GM10248 (cell line): ENCODE results near the gene CD226.
"Not testable (repeated sequence)": the region's sequence is repeated elsewhere in the genome, so short reads cannot be mapped to it uniquely, and the experiment has no call there.

Source experiments
- CTCF ChIA-PET: fragments of 300-600 bp; sonication (Branson Sonifier 250); formaldehyde crosslinking; extraction: SDS; loops from one replicate; lab custom pipeline; 2021; ENCODE audit warnings: antibody characterized with exemption; lab: Yijun Ruan, JAX
- POLR2A ChIA-PET: fragments of 350-650 bp; sonication (Branson Sonifier 250); formaldehyde crosslinking; extraction: SDS; loops from one replicate; lab custom pipeline; 2020; ENCODE audit warnings: antibody characterized with exemption; lab: Yijun Ruan, JAX
- DNase-seq: peaks from one replicate; pipeline ENCODE4 v3.0.0; 2012; ENCODE audit errors: extremely low spot score
- TF ChIP-seq, protein P1 (sequence below): IDR thresholded peaks from 2 replicates; pipeline ENCODE4 v1.5.1; 2012; ENCODE audit warnings: mild to moderate bottlenecking, low read depth; ENCODE audit errors: extremely low read depth, missing control alignments, control extremely low read depth

The CD226 gene

DNA sequence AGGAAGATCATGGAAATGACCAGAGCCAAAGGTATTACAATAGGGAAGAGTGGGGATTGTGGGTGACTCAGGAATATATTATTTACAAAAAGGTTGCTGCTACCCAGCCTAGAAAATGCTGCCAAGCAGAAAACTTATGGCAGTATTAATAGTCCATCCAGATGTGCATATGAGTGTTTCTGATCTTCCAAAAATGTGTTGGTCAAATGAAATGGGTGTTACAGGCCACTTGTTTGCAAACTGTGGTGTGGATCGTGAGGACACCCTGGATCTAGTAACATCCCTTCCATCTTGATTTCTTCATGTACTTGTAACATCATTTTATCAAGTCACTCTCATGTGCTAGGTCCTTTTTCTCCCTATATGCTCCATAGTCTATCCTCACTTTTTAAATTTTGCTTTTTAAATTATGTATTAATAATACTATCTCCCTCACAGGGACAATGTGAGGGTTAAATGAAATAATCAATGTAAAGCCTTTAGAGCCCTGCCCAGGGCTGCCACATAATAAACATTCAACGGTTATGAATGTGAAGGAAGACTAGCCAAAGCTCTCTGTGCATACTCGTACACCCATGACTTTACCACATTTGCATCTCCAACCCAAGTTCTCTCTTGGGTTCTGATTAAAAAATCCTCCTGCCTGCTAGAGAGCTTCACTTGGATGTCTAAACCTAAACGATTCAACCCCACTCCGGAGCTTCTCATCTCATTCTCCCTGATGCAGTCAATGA is 18.5 kb downstream of the CD226 start:
- TF ChIP-seq, protein P1, sequence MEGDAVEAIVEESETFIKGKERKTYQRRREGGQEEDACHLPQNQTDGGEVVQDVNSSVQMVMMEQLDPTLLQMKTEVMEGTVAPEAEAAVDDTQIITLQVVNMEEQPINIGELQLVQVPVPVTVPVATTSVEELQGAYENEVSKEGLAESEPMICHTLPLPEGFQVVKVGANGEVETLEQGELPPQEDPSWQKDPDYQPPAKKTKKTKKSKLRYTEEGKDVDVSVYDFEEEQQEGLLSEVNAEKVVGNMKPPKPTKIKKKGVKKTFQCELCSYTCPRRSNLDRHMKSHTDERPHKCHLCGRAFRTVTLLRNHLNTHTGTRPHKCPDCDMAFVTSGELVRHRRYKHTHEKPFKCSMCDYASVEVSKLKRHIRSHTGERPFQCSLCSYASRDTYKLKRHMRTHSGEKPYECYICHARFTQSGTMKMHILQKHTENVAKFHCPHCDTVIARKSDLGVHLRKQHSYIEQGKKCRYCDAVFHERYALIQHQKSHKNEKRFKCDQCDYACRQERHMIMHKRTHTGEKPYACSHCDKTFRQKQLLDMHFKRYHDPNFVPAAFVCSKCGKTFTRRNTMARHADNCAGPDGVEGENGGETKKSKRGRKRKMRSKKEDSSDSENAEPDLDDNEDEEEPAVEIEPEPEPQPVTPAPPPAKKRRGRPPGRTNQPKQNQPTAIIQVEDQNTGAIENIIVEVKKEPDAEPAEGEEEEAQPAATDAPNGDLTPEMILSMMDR: no peak
- CTCF ChIA-PET: interaction anchor here (0.6 to 3.0 kb wide), 2 partner anchors 12 to 44 kb away, joined by 3 to 13 read pairs; no protein-coding TSS in a partner anchor
- DNase-seq: no peak
- POLR2A ChIA-PET: no interaction called here

GRCh38 chr18:69916412-69916811 is 31.3 kb downstream of the CD226 start:
- ChIA-PET POLR2A (interaction anchor here (0.8 to 1.2 kb wide), 2 partner anchors 10 to 19 kb away, joined by 3 to 5 read pairs; no protein-coding TSS in a partner anchor), CTCF (interaction anchor here (1.2 to 2.5 kb wide), 6 partner anchors 8 to 20 kb away, joined by 3 to 13 read pairs (median 4); no protein-coding TSS in a partner anchor)
- TF ChIP-seq, protein P1: no peak
- no peak for DNase-seq

GRCh38 chr18:69908838-69909237 is 38.8 kb downstream of the CD226 start:
- CTCF ChIA-PET: interaction anchor here (1.2 to 2.2 kb wide), 4 partner anchors 8 to 19 kb away, joined by 3 to 10 read pairs (median 6); no protein-coding TSS in a partner anchor
- POLR2A ChIA-PET: no interaction called here

DNA sequence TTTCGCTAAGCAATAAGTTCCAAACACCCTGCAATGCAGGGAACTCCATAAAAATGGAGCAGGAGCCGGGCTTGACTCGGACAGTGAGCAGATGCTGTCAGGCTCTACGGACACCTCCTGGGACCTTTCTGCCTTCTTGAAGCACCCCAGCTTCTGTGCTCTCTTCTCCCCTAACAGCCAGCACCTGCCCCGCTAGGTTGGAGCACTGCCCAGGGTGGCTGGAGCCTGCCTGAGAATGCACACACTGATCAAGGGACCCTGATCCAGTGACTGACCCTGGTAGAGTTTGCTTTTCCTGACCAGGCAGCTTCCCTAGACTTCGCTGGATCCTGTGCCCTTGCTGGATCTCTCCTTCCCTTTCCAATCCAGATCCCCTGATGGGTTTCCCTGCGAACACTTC is 40.9 kb downstream of the CD226 start:
- DNase-seq: no peak
- ChIA-PET POLR2A (no interaction called here), CTCF (interaction anchor here (1.3 to 2.2 kb wide), 2 partner anchors 8 to 15 kb away, joined by 3 to 10 read pairs; no protein-coding TSS in a partner anchor)
- TF ChIP-seq, protein P1: no peak

More at GRCh38 chr18:69908838-69909237, 38.8 kb downstream of the CD226 start:
- TF ChIP-seq, protein P1: no peak
- no peak for DNase-seq

DNA sequence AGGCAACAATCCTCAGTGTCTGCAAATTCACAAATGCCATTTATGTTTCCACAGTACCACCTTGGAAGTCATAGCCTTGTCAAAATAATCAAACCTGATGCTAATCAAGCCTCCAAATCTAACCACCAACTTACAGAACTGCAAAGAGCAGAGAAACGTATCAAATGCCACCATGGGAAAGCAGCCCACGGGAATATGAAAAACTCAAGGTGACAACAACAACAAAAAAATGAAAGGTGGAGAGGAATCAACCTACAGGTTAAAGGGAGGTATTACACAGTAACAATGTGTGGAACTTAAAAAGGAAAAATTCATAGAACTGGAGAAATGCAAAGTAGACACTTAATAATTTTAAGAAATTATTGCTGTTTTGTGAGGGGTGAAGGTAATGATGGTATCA is 46.7 kb downstream of the CD226 start:
- ChIA-PET POLR2A (no interaction called here), CTCF (interaction anchor here (0.8 kb wide), 1 partner anchor 11 kb away, joined by 3 read pairs; no protein-coding TSS in a partner anchor)
- TF ChIP-seq, protein P1: no peak
- DNase-seq: no peak

DNA sequence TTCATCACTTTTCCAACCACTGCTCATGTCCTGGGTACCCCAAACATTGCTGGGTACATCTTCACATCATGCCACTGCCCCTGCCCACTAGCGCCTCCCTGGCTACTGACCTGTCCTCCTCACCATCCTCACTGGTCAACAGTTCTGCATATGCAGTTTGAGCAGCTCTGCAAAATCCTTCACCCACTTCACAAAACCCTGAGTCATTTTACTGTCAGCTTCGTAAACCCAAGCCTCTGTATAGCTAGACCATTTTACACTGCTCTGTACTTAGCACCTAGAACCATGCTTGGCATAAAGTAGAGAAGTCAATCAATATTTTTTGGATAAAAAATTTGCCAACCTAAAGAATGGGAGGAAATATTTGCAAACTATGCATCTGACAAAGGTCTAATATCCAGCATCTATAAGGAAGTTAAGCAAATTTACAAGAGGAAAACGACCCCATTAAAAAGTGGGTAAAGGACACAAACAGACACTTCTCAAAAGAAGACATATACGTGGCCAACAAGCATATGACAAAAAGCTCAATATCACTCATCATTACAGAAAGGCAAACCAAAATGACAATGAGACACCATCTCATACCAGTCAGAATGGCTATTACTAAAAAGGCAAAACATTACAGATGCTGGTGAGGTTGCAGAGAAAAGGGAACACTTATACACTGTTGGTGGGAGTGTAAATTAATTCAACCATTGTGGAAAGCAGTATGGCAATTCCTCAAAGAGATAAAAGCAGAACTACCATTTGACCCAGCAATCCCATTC is 48.3 kb downstream of the CD226 start:
- DNase-seq: not testable (repeated sequence)
- ChIA-PET CTCF (interaction anchor here (0.9 to 1.9 kb wide), 7 partner anchors 9 to 186 kb away, joined by 3 to 10 read pairs (median 4); no protein-coding TSS in a partner anchor), POLR2A (interaction anchor here (0.5 to 0.8 kb wide), 2 partner anchors 14 to 48 kb away, joined by 3 read pairs; no protein-coding TSS in a partner anchor)
